GM11168 (cell line): Measurements from ENCODE around the gene ENGASE.
"Not testable (repeated sequence)": the region's sequence is repeated elsewhere in the genome, so short reads cannot be mapped to it uniquely, and the experiment has no call there.

Source experiments
- in situ Hi-C: fragments of 300-500 bp; cut with MboI; formaldehyde crosslinking; loops from one replicate; pipeline ENCODE4 v1.12.0; 2022; ENCODE audit warnings: low sequenced_read_pairs; ENCODE audit not compliant: unreplicated experiment

The ENGASE gene, protein sequence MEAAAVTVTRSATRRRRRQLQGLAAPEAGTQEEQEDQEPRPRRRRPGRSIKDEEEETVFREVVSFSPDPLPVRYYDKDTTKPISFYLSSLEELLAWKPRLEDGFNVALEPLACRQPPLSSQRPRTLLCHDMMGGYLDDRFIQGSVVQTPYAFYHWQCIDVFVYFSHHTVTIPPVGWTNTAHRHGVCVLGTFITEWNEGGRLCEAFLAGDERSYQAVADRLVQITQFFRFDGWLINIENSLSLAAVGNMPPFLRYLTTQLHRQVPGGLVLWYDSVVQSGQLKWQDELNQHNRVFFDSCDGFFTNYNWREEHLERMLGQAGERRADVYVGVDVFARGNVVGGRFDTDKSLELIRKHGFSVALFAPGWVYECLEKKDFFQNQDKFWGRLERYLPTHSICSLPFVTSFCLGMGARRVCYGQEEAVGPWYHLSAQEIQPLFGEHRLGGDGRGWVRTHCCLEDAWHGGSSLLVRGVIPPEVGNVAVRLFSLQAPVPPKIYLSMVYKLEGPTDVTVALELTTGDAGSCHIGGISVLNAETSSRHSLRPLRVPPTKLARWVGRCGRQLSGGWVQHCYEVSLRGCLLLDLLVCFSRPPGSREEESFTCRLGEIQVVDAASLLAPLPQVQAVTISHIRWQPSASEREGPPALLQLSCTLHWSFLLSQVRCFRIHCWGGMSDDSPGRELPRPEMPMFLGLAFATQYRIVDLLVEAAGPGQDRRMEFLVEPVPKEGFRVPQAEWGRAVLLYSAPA

DNA sequence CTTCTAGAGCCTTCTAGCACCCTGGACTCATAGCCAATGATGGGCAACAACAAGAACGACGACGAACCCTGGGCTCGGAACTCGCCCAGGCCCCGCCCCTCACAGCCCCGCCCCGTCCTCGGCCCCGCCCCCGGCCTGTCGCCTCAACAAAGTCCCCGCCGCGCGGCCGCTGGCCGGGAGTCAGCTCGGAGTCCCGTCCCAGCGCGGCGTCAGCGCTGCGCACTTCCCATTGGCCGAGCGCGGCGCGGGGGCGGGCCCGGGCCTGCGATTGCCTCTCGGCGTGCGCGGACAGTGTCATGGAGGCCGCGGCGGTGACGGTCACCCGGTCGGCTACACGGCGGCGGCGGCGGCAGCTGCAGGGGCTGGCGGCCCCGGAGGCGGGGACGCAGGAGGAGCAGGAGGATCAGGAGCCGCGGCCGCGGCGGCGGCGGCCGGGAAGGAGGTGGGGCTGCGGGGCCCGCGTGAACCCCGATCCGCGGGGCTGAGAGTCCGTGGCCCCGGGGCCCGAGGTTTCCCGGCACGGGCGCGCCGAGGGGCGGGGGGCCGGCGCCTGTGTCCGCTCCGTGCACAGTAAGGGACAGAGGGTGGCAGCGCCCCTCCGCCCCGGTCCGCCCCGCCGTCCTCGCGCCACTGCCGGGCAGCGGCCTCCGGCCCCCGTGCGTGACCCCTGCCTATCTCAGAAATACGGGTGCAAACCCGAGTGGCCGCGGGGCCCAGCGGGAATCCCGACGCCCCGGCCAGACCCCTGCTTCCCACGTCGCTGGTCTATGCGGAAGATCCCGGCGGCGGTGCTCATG is at the start of gene ENGASE:
TSS of gene ENGASE (plus strand) at position 176 of the 797 bp plus-strand sequence. CDS start at position 297, 121 bp downstream.
- in situ Hi-C loops: no loop called here

DNA sequence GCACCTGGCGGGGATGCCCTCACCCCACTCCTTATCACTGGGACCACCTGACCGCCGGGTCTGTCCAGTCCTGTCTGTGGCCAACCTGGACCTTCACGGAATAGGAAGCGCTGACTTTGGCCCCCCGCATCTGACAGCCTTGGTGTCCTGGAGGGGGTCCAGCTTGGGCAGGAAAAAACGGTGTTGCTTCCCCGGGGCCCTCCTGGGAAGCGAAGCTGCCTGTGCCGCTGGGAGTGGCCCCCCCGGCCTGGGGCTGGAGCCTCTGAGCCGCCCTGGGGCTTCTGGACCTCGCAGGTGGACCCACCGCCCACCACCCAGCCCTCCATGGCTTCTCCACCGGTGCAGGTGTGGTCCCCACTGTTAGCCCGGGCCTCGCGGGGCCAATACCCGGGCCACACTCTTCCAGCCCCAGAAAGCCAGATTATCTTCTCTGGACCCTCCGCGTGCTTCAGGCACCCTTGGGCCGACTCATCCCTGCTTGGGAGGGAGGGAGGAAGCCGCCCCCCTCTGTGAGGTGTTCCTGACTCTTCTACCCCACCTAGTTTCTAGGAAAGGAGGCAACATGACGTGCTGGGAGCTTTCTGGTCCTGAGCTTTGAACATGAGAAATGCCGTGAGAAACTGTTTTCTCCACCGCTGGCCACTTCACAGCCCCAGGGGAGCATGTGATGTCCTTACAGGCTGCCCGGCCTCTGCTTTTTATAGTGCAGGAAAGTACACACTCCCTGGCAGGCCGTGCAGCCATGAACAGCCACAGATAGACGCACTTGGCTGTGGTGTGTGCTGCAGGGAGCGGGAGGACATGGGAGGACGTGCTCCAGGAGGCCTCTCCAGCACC is 49.5 kb upstream of the ENGASE start:
- in situ Hi-C loops: no loop called here

DNA sequence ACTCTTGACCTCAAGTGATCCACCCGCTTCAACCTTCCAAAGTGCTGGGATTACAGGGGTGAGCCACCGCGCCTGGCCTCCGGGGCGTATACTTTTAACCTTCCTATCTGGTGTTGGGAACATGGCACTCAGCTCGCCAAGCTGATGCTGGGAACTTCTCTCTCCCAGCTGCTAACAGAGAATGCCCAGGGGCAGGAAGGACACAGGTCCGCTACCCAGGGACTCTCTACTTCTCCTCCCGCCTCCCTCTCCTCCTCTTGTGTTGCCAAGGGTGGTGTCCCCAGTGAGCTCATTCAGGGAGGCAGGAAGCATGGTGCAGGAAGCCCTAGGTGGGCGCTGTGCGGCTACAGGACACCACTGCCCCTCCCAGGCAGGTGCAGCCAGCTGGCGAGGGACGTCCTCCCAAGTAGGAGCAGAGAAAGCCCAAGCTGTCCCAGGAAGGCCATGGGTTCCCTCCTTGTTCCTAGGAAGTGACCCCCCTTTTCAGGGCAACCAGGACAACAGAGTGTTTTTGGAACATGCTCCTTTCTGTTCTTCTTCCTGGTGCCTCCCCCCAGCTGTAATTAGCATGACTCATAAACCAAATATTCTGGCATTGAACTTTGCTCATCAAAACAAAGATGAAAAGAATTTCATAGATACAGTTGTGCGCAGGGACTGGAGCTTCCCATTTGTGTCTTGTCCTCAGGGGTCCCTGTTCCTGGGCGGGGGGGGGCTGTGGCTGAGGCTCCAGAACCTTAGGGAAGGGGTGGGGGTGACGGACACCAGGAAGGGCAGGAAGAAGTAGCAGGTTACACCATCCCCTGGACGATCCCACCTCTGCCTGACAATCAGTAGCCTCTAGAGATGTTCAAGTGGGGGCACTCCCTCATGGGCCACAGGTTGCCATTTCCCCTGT is 48.0 kb upstream of the ENGASE start:
- in situ Hi-C loops: no loop called here

DNA sequence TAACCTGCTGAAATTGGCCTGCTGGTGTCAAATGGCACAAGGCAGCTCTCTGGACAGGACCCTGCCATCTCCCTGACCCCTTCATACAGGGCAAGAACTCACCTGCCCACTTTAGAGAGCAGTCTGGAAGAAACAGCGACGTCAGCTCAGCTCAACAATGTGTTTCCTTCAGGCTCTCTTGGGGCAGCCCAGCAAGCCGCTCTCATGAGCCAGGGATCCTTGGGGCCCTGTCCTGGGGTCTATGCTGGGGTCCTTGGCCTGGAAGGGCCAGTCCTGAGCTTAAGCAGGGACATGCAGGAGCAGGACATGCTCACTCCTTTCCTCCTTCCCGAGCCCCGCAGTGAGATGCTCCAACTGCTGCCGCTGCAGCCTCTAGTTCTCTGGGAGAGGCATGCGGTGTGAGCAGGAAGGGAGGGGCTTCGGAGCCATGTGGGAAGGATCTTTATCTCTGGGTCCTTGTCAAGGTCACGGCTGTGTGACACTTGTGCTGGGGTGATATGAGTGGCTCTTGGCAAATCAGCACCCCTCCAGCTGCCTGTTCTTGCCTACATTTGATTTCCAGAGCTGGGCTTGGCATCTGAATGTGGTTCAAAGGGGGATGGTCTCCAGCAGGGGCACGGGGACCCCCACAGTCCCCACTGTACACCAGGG is 47.2 kb upstream of the ENGASE start:
- in situ Hi-C loops: no loop called here

GRCh38 chr17:79027925-79028491 is 46.6 kb upstream of the ENGASE start:
- in situ Hi-C loops: no loop called here

GRCh38 chr17:79028496-79029326 is 45.9 kb upstream of the ENGASE start:
- in situ Hi-C loops: no loop called here

DNA sequence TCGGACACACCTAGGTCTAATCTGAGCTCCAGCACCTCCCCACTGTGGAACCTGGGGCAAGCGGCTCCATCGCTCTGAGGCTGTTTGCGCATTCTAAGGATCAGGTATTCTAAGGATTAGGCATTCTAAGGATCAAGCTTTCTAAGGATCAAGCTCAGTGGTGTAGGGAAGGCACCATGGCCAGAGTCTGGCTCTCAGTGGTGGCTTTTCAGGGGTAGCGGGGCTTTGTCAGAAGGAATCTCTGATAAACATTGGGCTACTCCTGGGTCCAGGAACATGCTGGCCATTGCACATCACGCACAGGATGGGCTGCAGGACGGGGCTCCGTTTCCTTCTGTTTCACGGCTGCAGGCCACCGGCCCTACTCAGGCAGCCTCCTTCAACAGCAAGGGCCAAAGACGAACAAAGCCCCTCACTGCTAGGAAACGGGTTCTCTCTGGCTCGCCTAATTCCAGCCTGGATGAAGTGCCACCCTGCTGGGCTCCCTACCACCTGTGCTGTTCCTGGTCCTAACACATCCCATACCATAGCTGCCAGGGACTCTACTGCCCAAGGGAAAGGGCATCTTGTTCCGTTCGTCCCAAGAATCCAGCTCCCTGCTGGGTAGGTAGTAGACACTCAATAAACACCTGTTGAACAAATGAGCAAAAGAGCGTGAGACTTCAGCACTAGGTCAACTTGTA is 45.2 kb upstream of the ENGASE start:
- in situ Hi-C loops: no loop called here

- in situ Hi-C loops: not testable (repeated sequence)
Measured at GRCh38 chr17:79030636-79031035, 44.0 kb upstream of the ENGASE start.

GRCh38 chr17:79031996-79032875 is 42.4 kb upstream of the ENGASE start:
- in situ Hi-C loops: no loop called here

GRCh38 chr17:79033046-79033616 is 41.5 kb upstream of the ENGASE start:
- in situ Hi-C loops: no loop called here

- in situ Hi-C loops: no loop called here
Measured at GRCh38 chr17:79033741-79034501, 40.7 kb upstream of the ENGASE start.

GRCh38 chr17:79034931-79035485 is 39.6 kb upstream of the ENGASE start:
- in situ Hi-C loops: no loop called here

DNA sequence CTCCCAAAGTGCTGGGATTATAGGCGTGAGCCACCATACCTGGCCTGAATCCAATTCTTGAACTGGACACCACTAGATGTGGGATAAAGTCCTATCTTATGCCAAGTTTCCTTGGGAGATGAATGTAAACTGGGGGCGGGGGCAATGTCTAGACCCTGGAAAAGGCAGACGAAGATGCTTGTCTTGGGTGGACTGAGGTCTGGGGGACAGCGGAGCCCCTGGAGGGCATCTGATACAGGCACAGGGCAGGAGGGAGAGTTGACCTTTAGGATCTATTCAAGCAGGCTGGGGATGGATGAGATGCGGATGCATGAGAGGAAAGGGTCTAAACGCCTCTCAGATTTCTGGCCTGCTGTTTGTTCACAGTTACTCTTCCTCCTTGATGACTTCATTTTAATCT is 38.9 kb upstream of the ENGASE start:
- in situ Hi-C loops: no loop called here

DNA sequence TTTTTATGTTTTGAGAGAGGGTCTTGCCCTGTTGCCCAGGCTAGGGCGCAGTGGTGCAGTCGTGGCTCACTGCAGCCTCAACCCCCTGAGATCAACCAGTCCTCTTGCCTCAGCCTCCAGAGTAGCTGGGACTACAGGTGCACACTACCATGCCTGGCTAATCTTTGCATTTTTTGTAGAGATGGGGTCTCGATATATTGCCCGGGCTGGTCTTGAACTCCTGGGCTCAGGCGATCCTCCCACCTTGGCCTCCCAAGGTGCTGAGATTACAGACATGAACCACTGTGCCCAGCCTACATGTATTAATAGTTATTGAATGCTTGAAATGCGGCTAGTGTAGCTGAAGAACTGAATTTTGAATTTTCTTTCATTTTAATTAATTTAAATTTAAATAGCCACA is 38.4 kb upstream of the ENGASE start:
- in situ Hi-C loops: no loop called here
